Neural progenitor cell (in vitro differentiated cells): ENCODE results near the gene RHOD.

Experiments used
- CTCF ChIP-seq: fragments of 200-600 bp; sonication (generic); IDR thresholded peaks from 2 replicates; pipeline ENCODE4 v1.5.1; 2017; ENCODE audit warnings: antibody characterized with exemption, mild to moderate bottlenecking
- EZH2phosphoT487 ChIP-seq: fragments of 200-600 bp; sonication (generic); IDR thresholded peaks from 2 replicates; pipeline ENCODE4 v1.6.1; 2017; ENCODE audit warnings: antibody characterized with exemption

DNA sequence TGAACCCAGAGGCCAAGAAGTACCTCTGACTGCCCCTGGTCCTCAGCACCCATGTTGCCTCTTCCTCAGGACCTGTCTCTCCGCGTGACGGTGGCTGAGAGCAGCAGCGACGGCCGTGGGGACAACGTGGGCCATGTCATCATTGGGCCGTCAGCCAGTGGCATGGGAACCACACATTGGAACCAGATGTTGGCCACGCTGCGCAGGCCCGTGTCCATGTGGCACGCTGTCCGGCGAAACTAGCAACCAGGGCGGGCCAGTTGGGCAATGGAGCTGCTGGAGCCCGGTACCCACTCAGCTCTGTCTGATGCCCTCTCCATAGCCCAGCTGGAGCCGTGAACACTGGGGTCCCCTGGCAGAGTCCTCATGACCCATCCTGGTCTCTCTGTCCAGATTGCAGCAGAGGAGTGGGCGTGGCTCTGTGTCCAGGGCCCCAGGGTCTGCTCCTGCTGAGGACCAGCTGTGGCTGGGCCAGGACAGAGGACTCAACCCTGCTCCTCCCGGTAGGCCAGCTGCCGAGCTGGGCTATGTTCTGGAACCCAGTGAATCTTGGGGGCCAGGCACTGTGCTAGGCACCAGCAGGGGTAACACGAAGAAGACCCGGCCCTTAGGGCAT is 8.0 kb upstream of the RHOD start:
- TF ChIP-seq CTCF (no peak), EZH2phosphoT487 (no peak)
